HG03025 (cell line): ENCODE measurements around the gene GLIS1.

Experiments
- ATAC-seq: cut with Tn5 transposase; IDR thresholded peaks from one replicate; pipeline ENCODE4 v1.9.1; 2021; ENCODE audit warnings: mild to moderate bottlenecking, moderate library complexity; ENCODE audit not compliant: unreplicated experiment, low FRiP score

The GLIS1 gene

DNA sequence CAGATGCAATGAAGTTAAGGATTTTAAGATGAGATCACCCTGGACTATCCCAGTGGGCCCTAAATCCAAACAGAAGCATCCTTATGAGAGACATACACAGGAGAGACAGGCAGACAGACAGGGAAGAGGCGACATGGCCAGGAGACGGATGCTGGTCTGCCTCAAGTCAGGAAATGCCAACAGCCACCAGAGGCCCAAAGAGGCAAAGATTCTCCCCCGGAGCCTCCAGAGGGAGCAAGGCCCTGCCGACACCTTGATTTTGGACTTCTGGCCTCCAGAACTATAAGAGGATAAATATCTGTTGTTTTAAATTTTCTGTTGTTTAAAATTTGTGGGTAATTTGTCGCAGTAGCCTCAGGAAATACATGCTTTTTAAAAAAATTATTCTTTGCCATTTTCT, 116.4 kb downstream of the GLIS1 start:
- ATAC-seq: no peak

DNA sequence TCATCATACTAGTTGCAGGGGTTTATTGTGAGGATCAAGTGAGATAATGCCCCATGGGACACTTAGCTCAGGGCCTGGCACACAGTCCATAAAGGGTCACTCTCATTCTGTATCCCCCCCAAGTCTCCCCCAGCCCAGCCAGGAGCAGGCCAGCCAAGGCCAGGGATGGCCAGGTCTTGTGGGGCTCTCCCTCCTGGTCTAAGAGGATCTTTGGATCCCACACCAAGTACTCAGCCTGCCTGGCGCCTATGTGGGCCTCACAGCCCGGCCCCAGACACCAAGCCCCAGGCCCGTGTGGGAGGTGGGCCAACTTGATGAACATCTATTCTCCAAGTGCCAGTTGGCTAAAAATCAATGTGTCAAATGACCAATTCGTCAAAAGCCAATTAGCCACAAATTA, 117.8 kb downstream of the GLIS1 start:
- no peak for ATAC-seq

DNA sequence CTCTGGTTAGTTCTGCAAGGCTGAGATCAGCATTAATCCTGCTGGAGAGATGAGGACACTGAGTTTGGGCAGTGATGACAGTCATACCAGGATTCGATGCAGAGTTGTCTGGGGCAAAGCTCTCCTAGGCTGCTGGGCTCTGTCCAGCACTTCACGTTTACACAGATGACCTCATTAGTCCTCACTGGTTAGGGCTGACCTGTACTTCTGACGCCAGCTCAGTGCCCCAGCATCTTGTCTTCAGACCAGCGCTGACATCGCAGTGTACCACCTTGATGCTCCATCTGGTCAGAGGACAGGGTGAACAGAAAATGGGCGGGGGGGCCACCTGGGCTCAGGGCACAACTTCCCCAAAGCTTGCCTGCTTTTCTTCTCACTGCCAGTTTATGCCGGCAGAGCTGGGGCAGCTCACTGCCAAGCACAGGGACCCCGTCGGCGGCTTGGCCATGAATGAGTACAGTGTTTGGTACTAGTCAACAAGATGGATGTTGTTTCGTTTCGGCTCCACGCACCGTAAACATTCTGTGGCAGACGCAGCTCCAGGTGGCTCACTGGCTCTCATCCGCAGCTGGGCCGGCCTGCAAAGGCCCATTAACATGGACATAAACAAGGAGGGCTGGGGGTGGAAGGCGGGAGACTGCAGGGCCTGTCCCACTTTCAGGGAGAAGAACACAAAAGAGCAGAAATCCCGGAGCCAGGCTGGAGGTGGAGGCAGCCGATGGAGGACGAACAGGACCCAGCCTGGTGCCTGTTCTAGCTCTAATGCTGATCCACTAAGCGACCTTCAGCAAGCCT, 118.7 kb downstream of the GLIS1 start:
- no peak for ATAC-seq

DNA sequence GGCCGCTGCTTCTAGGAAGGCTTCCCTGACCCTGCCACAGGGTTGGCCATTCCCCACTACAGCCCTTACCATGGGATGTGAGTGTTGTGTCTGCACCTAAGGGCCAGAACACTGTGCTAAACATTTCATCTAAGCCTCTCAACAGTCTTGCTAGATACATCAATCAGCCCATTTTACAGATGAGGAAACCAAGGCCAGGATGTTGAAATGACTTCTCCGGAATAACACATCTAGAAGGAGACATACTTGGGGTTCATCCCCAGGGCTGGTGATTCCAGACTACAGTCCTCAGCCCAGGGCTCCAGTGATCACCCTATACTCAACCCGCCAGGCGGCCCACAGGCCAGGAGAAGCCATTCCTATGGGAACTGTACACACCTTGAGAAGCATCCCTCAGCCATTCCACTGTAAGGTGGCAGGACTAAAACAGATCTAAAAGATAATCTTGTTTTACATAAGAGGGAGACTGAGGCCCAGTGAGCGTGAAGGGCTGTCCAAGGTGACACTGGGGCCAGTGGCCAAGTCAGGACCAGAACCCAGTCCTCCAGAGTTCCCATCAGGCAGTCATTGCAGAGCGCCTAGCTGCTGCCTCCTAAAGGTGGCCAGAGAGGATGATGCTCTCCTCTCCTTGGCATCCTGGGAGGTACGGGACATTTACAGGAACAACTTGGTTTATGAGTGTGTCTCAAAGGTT, 119.5 kb downstream of the GLIS1 start:
- no peak for ATAC-seq

DNA sequence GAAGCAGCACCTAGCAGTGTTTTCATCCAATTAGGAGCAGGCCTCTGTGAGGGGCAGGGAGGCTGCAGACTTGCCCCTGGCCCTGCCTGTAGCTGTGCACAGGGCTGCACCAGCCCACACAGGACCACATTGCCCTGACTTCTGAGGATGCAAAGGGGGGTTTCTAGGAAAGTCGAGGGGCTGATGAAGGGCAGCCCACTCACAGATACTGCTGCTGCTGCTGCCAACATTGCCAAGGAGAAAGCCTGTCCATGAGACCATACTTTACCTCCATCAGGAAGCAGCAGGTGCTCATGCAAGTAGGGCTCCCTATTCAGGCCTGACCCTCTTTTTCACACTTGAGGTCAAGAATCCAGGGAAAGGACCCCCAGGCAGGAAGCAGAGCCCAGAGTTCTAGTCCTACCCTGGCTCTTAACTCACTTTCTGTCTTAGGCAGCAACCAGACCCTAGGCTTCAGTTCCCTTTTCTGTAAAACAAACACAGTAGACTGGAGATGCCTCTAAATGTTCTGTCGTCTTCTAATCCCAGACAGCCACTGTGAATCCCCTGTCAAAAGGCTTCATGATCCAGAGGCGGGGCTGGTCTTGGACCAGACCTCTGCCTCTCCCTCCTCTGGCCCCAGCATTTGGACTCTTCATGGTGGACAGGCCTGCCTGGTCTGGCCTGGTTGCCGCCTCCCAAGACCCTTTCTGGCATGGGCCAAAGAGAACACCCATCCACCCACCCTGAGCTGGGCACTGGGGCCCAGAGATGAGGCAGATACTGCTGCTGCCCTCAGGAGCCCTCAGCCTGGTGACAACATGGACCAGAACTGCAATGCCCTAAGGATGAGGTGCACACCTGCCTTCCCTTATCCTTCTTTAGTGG, 120.2 kb downstream of the GLIS1 start:
- no peak for ATAC-seq

DNA sequence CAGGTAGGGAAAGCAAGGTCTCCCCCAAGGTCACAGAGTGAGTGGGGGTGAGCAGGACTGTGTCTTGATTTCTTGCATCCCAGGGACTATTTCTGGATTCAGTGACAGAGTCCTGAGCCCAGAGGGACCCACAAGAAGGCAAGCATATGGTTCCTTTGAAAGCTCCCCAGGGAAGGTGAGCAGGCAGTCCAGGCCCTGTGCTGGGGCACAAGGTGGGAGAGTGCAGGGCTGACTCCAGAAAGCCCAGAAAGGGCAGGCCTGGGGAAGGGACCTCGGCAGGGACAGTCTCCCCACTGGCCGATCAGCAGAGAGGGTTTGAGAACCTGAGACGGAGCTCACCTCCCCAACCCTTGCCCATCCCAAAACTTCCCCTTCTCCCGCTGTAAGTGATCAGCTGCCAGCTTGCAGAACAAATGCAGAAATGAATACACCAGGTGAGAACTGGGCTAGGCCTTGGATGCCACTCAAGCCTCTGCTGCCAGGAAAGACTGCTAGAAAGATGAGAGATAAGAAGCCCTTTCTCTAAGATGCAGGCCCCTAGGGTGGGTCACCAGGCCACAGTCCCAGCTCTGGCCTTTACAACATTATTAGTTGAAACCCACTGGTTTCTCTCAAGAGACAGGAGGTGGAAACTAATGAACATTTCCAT, 121.0 kb downstream of the GLIS1 start:
- ATAC-seq: no peak

DNA sequence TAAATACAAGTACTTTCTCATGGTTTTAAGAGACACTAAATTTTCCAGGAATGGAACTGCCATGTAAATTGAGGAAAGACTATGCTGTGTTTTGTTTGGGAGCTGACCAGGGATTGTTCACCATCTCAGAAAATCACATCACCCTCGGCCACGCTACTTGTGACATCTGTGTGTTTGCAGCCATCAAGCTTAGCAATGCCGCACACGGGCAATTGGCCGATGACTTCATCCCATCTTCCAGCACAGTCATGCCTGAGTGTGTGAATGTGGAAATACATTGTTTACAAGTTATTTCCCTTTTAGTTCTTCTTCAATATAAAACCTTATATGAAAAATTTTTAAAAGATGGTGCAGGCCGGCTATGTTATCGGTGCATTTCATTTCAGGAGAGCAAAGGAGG, 121.6 kb downstream of the GLIS1 start:
- ATAC-seq: no peak

DNA sequence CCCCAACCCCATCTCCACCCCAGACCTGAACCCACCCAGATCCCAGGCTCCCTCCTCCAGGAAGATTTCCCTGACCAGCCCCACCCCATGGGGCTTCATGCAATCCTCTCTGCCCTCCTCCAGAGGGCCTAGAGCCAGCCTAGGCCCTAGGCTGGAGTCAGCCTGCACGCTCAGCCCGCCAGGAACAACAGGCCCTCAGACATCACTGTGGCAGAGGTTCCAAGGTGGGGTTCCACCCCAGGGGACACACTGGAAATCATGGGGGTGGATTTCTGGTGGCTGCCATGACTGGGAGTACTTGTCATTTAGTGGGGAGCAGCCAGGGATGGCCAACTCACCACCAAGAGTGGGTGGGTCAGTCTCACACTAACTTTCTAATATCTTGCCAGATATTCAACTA, 122.0 kb downstream of the GLIS1 start:
- no peak for ATAC-seq

DNA sequence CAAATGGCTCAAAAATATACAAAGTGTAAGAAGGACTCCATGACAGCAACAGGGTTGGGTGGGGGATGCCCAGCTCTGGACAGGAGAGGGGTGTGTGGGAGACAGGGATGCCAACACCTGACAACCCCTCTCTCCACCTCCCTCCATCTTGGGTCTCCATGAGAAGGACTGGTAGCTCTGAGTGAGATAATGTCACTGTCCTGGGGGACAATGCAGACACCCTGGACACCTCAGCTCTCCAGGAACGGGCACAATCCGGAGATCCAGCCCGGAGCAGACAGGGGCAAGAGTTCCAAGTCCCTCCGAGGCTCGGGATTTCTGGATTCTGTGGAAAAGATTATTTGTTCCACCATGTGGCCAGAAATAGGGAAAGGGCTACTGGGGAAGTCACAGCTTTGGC, 122.5 kb downstream of the GLIS1 start:
- ATAC-seq: no peak

DNA sequence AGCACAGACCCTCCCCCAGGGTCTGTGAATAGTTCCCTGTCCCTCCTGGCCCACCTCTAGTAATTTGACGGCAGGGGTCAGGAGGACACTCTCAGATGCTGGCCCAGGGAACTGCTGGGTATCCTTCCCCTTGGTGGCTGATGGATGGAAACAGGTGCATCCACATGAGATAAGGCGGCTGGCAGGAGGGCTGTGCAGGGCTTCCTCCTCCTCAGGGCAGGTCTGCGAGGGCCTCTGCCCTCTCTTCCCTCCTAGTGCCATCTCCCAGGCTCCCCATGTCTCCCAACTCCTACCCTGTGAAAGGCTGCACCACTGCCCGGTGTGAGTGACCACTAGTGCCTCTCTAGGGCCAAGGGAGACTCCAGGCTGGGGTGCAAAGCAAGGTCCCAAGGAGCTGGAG, 123.9 kb downstream of the GLIS1 start:
- ATAC-seq: no peak

DNA sequence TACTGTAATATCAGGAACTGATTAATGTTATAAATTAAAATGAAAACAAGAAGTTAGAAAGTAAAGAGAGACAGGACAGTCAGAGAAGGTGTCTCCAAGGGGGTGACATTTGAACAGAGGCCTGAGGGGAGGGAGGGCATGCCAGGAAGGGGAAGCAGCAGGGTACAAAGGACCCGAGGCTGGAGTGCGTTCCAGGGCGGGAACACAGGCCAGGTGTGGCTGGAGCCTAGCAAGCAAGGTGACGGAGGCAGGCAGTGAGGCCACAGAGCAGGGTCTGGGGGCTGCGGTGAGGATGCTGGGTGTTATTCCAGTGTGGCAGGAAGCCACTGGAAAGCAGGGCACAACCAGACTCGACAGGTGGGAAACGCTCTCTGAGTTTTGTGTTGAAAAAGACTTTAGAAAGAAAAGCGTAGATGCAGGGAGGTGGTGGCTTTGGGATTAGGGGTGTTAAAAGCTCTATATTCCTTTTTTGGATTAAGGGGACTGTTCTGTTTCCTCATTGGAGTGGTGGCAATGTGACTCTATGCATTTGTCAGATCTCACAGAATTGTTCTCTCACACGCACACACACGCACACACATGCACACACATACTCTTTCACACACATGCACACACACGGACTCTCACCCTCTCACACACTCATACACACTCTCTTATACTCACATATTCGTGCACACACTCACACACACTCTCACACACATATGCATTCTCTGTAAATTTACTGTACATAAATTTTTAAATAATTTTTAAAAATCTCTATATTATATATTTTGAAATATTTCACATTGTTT, 124.5 kb downstream of the GLIS1 start:
- no peak for ATAC-seq

DNA sequence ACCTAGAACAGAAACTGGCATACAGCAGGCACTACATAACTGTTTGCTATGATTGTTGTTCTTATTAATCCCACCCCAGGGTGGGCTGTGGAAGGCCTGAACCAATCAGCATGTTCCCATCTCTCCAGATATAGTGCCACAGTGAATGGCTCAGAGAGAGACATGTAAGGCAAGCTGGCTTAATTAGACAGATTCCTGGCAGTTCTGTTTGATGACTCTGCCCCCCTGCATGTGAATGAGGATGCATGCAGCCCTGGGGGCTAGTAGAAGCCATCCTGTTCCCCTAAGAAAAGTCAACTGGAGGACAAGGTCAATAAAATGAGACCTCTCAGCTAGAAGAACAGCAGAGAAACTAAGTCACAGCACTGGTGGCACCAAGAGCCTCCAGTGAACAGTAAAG, 130.3 kb downstream of the GLIS1 start:
- ATAC-seq: no peak

DNA sequence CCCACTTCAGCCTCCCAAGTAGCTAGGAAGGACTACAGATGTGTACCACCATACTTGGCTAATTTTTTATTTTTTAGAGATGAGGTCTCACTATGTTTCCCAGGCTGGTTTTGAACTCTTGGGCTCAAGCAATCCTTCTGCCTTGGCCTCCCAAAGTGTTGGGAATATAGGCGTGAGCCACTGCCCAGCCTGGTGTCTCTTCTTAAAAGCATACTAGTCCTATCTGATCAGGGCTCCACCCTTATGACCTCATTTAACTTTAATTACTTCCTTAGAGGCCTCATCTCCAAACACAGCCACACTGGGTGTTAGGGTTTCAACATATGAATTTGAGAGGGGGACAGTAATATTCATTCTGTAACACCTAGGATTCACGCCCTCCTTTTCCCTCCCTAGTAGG, 130.9 kb downstream of the GLIS1 start:
- no peak for ATAC-seq

DNA sequence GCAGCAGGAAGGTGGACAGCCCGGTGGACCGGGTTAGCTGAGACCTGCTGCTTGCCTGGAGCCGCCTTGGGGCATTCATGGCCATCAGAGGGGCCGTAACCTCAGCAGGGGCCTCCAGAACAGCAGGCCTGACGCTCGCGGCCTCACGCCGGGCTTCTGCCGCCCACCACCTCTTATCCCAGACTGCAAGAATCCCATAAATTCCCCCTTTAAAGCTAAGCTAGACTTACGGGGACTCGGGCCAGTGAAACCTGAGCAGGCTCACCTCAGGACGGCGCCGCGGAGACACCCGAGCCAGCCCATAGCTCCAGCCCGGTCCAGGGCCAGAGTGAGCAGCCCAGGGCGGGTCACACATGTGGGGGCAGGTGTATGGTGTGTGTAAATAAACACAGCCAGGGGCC, 132.3 kb downstream of the GLIS1 start:
- ATAC-seq: no peak

DNA sequence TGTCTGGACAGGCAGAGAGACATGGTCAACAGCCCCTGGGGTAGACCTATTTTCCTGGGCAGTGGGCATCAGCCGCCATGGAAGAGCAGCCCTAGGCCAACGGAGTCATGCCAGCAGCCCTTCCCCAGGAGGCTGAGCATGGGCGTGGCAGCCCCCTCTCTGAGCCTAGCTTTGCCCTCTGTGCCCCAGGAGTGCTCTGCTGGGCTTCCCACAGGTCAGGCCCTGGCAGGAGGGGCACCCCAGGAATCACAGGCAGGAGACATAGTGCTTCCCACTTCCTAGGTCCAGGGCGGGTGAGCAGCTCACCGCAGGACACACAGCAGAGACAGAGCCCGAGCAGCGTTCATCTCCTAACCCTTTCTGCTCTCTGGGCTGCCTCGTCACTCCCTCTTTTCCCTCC, 132.8 kb downstream of the GLIS1 start:
- ATAC-seq: no peak

DNA sequence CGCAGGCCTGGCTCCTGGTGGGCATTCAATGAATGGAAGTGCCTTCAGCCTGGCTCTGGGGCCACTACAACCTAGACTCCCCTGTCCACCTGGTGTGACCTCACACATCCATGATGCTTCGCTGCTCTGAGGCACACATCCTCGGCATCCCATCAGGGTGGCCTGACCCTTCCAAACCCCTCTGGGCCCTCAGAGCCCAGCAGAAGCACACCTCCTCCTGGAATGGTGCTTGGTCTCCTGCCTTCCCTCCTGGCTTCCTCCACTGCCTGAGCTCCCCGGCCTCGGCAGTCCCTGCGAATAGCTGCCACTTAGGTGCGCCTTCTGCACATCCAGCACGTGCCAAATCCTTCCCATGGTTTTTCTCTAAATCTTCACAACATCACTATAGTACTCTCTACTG, 133.8 kb downstream of the GLIS1 start:
- ATAC-seq: no peak

DNA sequence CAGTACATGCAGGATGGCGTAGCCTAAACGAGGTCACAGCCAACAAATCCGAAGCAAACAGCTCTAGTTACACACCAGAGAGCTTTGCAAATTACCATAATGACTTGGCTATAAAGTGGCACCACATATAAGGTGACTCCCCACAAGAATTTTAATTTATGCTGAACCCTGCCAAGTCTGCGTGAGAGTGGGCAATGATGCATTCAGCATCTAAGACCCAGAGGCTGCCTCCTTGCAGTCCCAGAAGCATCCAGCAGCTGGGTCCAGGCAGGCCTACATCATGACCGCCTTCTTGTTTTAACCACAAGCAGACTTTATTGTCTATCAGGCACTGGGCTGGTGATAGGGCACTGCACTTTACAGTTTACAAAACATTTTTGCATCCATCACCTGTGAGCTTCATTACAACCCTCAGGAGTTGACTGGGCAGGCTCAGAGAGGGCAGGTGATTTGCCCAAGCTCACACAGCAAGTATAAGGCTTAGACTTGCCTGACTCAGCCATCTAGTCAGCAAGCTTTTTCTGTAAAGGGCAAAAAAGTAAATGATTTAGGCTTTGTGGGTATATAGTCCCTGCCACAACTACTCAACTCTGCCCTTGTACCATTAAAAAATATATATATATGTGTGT, 134.6 kb downstream of the GLIS1 start:
- ATAC-seq: no peak

DNA sequence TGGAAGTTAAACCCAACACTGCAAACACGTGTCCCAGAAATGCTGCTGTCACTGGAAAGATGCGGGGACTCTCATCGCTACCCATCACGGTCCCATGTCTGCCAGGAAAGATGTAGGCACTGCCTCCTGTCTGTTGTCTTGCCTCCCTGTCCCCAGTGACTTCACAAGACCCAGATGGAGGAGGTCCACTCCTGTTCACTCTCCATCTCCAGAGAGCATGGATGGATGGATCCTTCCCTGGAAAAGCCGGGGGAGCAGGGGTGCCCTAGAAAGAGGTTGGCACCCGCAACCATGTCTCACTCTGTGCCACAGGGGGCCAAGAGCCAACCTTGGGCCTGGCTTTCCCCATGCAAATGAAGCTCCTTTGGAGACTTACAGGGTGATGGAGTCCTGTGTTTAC, 135.5 kb downstream of the GLIS1 start:
- no peak for ATAC-seq

DNA sequence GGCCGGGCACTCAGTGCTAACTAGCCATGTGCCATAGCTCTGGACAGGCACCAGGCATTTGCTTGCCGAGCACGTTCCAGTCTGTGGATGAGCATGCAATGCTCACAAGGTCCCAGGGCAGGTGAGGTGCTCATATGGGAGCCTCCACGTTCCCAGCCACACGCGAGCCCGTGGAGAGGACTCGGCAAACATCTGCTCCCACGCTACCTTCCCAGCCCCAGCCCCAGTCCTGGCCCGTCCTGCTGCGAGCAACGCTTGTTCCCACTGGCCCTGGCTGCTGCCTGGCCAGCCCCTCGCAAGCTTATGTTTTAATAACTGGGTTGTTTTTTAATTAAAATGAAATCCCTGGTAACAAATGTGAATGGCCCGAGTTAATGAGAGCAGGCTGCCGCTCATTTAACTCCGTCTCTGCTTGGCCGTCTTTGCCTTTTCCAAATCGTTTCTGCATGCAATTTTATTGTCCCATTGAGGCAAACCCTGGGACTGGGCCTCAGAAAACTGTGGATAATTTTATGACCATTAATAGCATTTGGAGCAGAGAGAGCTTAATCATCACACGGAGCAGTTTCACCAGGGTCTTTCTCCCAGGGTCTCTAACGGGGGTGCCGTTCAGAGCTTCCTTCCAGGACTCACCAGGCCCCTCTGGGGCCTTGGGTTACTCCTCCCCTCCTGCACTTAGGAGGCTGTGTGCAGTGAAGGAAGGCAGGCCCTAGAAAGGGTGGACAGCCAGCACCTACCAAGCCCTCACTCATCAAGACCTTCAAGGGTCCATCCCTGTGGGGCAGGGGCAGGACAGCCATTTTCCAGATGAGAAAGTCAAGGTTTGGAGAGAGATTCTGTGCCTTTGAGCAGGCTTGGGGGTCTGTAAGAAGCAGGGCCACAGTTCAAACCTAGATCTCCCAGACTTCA, 136.8 kb downstream of the GLIS1 start:
- no peak for ATAC-seq
